Anterior cingulate cortex (tissue), 58 donors: ENCODE data around the gene PTPRJ.

Experiments used
- DNase-seq, 58 donors: peaks; one replicate each; lab custom pipeline; 2025; lab: John Stamatoyannopoulos, UW

The PTPRJ gene

DNA sequence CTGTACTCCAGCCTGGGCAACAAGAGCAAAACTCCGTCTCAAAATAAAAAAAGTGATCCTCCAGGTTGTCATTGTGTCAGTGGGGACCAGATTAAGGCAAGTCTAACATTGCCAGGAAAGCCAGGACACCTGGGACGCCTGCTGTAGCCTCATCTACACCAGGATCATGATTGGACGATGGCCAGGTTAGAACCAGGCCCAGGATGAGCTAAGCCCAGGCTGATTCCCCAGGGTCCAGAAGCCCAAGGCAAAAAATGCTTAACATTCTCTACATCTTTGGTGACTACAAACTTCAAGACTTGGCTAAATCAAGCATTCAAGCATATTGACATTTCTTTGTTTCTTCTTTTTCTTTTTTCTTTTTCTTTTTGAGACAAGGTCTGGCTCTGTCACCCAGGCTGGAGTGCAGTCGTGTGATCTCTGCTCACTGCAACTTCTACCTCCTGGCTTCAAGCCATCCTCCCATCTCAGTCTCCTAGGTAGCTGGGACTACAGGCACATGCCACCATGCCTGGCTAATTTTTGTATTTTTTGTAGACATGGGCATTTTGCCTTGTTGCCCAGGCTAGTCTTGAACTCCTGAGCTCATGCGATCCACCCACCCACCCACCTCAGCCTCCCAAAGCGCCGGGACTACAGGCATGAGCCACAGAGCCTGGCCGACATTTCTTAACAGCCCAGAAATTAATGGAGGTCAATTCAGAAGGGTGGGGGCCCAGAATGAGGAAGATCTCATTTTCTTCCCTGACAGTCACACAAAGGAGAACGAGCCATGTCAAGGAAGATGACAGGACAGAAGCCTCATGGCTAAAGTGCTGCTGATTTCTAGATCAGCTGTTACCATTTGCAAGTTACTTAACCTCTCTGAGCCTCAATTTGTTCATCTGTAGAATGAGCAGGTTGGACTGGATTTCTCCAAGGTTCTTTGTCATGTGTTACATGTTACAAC is 12.5 kb upstream of the PTPRJ start:
- no peak for DNase-seq

DNA sequence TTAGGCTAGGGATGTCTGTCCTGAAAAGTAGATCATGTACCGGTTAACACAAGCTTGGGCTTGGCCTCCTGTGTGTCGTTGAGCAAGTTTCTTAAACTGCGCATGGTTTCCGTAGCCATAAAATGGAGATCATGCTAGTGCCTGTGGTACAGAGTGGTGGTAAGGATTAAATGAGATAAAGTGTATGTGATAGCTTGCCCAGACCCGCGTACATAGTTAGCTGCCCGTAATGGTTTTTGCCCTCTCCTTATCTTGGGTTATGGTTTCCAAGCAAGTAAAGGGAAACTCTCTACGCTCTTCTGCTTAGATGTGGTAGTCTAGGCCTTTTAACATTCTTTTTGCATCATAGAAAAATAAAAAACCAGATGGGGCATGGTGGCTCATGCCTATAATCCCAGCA is 11.0 kb upstream of the PTPRJ start:
- DNase-seq = no peak

DNA sequence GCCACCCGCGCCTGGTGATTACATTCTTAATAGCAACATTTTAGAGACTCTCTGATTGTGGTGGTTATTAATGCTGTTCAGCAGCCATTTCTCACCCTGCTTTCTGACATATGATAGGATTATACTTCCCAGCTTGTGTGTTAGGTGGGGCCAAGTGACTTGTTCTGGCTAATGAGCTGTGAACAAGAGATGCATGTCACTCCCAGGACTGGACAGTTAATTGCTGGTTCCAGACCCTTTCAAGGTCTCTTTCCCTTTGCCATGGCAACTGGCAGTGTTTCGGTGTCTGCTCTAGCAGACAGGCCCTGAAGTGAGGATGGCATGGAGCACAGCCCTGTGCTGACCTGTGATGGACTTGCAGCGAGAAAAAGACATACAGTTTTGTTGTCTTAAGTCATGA is 8.9 kb upstream of the PTPRJ start:
- DNase-seq = no peak

DNA sequence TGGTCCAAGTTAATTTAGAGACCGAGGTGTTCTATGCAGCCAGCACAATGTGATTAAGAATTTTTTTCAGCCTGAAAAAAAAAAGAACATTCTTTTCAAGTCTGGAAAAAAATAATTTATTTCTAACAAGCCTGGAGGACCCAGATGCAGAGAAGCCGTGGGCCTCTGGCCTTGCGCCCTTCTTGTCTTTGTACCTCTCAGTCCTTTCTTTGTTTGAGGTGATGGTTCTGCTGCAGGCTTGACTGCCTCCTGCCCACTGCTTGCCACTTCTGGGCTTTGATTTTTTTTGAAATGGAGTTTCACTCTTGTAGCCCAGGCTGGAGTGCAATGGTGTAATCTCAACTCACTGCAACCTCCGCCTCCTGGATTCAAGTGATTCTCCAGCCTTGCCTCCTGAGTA is 7.2 kb upstream of the PTPRJ start:
- no peak for DNase-seq

DNA sequence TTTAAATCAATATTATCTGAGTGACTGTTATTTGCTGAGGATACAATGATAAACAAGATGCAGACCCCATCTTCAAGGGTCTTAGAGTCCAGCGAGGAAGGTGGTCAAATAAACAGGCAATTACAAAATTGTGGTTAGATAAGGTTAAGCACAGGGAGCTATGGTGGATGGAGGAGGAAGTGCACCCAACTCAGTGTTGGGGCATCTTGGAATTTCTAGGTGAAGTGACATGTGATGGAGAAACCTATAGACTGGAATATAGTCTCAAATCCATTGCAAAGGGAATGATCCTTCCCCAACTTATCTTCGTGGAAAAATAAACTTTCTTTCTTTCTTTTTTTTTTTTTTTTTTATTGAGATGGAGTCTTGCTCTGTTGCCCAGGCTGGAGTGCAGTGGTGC is 3.4 kb upstream of the PTPRJ start:
- no peak for DNase-seq

DNA sequence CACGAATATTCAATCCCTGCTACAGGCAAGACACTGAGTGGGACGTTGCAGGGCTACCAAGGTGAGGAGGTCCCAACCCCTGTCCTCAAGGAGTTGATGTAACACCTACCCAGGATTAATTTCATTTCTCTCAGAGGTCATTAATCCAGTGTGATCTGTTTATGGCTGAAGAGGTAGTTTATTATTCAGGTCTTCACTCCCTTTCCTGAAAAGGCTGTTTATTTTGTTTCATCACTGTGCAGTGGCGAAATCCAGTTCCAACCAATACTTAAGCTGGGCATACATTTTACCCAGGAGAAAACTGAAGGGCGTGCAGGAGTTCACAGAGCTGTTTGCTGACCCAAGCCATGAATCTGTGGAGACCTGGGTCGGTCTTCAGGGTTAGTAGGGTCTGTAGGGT is 2.7 kb upstream of the PTPRJ start:
- DNase-seq = no peak

DNA sequence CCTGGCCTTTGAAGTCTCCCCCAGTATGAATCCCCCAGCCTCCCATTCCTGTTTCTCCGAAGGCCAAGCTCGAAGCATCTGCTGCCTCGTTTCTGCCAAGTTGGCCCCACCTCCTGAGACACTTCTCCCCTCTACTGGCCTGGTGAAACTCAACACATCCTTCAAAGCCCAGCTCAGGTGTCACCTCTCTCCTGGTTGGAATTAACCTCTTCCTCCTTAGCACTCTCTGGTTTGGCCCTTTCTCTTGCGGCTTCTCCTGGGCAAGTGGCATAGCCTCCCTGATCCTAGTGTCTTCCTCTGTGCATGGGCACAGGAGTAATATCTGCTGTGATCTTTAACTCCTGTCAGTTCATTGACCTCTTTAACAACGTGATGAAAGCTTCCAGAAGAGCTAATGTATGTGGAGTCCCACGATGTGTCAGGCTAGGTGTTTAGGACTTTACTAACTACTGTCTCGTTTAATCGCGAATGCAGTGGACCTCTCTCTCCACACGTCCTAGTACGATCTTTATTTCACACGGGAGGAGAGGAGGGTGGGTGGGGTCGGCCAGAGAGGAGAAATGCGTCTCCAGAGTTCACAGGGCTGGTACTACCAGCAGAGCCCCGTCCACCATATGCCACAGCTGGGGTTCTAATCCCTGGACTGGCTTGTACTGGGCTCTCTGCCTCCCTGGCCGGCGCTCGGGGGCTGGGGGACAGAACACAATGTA is 826 bp upstream of the PTPRJ start:
- peak in 2 of 58 donors; percentile 28 to 56 for DNase-seq

DNA sequence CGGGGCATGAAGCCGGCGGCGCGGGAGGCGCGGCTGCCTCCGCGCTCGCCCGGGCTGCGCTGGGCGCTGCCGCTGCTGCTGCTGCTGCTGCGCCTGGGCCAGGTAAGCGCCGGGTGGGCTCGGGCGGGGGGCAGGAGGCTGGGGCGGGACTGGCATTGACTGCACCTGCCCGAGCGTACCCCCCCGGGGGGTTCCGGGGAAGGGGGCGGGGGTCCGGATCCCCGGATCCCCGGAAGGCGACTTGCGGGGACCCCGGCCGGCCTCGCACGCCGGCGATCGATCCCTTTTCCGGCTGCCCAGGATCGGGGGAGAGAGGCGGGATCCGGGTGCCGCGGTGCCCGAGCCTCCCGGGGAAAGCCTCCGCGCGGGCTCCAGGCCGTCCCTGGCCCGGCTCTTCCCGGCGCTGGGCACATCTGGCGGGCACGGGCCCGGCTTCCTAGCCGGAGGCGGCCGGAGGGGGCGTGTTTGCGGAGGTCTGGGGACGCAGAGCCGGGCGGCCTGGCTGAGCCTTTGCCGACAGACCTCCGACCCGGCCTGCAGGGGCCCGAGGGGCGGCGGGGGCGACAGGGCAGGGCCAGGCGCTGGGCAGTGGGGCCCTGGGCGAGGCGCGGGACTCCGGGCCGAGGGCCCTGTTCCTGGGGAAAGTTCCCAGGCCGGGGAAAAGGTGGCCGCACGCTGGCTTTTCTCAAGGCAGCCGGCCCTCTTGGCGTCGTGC is 705 bp downstream of the PTPRJ start:
- peak in 29 of 58 donors; percentile 10 to 63 (median 41) for DNase-seq

DNA sequence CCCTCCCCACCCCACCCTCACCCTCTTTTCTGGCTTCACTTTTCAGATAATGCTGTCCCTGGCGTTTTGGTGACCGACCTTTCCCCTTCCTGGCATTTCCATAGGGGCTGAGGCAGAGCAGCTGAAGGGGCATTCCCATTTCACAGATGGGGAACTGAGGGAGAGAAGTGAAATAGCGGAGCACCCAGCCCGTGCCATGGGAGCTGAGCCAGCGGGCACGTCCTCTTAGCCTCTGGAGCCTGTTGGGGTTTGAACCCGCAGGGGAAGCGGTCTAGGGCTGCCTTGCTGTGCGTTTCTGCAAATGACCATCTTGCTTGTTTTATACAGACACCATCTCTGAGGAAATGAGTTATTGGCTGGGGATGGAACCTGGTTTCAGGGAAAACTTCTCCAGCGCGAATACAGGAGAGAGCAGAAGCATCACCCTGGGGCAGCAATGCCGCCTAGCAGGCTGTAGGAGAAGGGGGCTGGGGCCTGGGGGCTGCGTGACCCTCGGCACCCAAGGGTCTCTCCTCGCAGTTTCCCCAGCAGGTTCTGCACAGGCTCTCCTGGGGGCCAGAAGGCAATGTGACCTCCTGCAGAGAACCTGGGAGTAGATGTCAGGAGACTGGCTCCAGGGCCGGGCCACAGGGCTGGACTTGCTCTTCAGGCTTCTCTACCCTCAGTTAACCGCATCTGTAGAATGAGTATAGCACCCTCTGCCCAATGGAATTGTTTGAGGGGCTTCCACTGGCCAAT is 1.5 kb downstream of the PTPRJ start:
- DNase-seq = peak in 2 of 58 donors; percentile 14 to 20

DNA sequence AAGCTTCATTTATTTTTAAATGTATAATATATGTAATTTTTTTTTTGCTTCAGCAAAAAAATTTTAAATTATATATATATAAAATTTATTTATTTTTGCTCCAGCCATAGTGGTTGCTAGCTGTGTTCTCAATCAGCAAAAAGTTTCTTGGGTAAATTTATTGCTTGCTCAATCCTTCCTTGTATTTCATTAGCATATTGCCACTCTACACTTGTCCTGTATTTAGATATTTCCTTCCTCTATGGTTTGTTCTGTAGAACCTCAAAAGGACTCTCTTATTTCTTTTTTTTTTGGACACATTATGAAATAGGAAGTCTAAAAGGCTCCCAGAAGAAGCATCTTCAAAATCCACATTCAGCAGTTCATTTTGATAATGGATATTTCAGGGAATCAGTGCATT is 2.3 kb downstream of the PTPRJ start:
- DNase-seq = no peak

DNA sequence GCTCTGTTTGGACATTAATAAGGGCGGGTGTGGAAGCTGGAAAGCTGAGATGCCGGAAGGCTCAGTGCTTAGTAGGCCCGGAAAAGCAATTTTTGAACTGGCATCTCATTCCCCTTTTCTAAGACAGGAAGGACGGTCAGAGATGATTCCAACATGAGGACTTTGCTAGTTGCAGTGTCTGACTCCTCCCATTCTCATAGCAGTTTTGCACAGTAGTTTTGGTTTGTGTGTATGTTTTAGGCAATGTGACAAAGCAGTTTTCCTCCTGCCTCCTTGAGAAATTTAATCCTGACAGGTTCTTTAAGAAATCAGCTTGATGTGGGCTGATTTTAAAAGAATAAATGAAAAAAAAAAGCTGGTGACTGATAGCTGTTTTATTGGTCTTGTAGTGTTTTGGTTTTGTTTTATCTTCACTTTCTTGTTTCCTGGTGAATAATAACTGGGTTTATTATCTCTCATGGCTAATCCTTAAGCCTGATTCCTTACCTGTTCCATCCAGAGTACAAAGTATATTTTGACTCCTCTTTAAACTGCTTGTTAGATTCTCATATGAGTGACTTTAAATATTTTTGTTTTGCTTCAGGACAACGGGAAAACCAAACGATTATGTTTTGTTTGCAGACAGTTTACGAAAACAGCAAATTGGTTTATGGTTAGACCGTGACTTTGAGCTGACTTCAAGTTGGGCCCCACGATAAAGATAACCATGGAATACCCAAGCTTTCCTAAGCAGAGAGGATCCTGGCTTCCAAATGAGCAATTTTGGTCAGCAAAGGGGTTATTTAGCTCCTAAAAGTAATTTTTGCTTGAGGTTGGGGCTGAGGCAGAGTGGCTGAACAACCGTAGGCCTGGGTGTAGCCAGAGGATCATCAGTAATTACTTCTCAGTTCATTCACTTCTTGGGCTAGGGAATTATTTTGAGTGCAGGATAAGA is 3.4 kb downstream of the PTPRJ start:
- no peak for DNase-seq

DNA sequence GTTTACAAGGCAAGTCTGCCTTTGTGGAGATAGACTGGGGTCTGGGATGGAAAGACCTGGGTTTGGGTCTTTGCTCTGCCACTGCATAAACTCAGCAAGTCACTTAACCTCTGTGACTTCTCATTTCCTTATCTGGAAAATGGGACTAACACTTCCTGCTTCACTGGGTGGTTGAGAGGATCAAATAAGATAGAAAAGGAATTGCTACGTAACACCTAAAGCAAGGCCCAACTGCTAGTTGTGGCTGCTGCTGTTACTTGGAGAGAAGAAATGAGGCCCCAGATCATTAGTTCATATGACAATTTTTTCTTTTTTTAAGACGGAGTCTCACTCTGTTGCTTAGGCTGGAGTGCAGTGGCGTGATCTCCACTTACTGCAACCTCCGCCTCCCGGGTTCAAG is 5.9 kb downstream of the PTPRJ start:
- DNase-seq = no peak

DNA sequence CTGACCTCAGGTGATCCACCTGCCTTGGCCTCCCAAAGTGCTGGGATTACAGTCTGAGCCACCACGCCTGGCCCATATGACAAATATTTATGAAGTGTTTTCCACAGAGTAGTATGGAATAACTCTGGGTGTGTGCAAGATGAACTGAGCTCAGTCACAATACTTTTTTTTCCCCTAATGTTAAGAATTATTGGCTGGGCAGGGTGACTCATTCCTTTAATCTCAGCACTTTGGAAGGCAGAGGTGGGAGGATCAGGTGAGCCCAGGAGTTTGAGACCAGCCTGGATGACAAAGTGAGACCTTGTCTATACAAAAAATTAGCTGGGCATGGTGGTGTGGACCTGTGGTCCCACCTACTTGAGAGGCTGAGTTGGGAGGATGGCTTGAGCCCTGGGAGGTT is 6.4 kb downstream of the PTPRJ start:
- DNase-seq = no peak

DNA sequence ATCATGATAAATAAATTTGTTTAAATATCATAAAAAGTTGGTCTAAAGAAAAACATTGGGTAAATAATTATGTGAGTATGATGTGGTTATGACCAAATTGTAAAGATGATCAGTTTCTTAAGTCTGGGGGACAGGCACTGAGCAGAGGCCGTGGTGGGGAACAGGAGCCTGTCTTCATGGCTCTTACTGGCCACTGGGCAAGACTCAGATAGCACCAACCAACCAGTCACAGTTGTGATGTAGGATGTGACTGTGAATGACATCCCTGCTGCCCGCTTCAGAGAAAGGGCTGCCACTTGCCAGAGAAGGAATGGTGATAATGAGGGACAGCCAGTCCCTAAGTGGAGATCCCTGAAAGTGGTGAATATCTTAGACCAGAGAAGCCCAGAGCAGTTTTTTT is 7.0 kb downstream of the PTPRJ start:
- no peak for DNase-seq

DNA sequence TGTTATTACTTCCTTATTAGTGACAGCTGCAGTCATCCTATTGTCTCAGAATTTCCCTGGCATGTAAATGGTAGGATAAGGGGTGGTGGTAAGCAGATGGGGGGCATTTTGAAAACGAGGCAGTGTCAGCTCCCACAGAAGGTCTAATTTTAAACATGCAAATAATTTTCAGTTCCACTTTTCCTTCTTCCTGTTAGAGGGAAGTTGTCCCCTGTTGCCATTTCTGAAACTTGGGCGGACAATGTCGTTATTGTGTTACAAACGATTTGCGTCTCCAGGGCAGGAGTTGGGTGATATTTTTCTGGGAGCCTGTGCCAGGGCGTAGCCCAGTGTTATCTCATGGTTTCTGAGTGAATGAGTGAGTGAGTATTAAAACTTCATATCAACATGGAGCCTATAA is 7.4 kb downstream of the PTPRJ start:
- peak in 3 of 58 donors; percentile 5 to 33 (median 10) for DNase-seq

DNA sequence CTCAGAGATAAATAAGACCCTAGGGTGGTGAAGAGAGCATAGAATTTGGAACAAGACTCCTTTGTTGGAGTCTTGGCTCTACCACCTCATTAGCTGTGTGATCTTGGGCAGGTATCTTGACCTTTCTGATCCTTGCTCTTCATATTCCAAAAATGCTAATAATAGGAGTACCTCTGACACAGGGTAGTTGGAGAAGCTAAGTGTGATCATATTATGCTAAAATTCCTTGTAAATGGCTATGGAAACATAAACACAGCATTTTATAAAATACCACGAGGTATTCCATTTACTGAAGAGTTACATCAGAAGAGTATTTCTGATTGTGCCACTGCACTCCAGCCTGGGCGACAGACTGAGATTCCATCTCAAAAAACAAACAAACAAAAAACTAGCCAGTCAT is 9.4 kb downstream of the PTPRJ start:
- DNase-seq = no peak

DNA sequence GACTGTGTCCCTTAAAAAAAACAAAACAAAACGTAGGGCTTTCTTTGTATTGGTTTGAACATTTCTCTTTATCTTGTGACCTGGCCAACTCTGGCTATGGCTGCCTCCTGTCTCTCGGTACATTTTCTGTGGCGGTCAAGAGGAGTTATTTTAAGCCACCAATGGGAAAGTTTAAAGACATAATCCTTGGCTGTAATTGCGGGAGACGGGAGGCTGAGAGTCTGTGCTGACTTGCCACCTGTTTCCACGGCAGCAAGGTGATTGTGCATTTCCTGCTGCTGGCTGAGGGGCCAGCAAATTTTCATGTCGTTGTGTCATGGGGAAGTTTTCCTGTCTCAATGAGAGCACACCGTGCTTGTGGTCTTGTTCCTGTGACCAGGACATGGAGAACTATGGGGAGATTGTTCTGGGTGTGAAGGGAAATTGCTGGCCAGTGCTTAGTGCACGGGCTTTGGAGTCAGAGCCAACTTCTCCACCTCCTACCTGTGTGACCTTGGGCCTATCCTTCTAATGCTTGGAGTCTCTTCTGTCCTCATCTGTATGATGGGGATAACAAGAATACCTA is 11.0 kb downstream of the PTPRJ start:
- DNase-seq = no peak

DNA sequence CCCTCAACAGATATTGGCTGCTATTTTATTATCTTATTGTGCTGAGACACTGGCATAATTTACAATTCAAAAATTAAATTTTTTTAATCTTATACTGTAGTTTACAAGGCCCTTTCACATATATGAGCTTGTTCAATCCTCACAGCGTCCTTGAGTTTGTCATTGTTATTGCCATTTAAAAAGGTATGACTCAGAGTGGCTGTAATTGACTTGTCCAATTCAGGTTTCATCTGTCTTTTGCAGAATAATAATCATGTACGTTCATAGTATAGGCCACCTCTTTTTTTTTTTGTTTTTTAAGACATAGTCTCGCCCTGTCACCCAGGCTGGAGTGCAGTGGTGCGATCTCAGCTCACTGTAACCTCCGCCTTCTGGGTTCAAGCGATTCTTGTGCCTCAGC is 11.5 kb downstream of the PTPRJ start:
- DNase-seq = no peak
